Suppressor macrophage (primary cell): ENCODE measurements around the gene PHLDB1.

Experiments
- DNase-seq, 4 experiments: peaks; one replicate each; pipeline ENCODE4 v3.0.0-alpha.2; 2020 to 2022

PHLDB1 gene

DNA sequence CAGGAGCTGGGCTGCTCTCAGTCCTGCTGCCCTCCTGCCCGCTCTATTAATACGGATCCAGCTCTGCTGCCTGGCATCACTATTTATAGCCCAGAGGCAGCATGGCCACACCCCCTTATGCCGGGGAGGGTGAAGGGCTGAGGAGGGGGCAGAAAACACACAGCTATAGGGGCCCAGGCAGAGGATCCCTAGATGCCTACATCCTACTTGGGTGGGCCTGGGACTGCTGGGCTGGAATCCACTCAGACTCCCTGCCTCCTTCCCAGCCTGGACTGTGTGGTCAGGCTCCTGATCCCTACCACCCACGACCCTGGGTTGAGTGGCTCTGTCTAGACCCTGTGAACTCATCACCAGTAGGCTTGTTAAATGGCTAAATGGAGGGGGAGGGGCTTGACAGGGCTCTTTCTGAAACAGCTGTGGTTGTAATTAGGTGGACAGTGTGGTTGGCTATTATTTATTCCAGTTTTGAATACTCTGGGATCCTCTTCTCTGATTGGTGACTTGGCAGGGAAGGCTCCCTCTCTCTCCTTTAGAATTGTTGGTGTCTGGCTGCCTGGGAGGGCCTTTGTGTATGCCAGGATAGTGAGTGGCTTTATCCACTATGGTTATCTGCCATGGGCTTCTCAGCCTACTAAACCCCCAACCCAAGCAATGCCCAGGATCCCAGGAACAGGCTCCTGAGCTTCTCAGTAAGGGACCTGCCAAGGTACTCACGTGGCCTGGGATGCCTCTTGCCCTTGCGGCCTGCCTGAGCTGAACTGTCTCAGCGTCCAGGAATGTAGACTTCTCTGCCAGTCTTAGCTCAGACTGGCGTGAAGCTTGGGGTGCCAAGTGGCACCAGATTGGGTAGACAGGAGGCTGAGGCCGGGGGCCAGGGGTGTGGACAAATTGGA is 15.2 kb downstream of the PHLDB1 start:
- DNase-seq = peak; percentile 25 to 65 (median 40)

DNA sequence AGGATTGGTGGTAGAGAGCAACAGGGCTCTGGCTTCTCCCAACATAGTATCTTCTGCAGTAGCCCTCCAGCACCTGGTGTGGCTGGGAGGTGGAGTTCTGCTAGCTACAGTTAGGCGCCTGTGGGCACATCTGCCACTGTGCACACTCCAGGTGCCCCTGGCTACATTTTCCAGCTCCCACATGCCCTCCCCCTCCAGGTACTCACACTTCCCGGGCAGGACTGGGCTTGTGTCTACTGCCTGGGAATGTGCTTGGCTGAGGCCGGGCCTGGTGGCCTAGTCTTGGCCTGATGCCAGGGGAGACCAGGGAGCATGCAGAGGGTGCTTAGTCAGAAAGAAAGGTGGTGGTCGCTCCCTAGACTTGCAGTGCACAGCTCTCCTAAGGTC is 15.8 kb downstream of the PHLDB1 start:
- DNase-seq = no peak

GRCh38 chr11:118625036-118625690 is 17.7 kb downstream of the PHLDB1 start:
- DNase-seq = no peak

GRCh38 chr11:118625976-118626375 is 18.6 kb downstream of the PHLDB1 start:
- no peak for DNase-seq

DNA sequence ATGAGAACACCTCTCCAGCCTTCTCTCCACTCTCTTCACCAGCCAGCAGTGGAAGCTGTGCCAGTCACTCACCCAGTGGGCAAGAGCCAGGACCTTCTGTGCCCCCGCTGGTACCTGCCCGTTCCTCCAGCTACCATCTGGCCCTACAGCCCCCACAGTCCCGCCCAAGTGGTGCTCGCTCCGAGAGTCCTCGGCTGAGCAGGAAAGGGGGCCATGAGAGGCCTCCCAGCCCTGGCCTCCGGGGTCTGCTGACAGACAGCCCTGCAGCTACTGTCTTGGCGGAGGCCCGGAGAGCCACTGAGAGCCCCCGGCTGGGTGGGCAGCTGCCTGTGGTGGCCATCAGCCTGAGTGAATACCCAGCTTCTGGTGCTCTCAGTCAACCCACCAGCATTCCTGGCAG is 20.2 kb downstream of the PHLDB1 start:
- no peak for DNase-seq

- no peak for DNase-seq
Measured at GRCh38 chr11:118628031-118628430, 20.6 kb downstream of the PHLDB1 start.

GRCh38 chr11:118628432-118628831 is 21.0 kb downstream of the PHLDB1 start:
- DNase-seq = no peak

DNA sequence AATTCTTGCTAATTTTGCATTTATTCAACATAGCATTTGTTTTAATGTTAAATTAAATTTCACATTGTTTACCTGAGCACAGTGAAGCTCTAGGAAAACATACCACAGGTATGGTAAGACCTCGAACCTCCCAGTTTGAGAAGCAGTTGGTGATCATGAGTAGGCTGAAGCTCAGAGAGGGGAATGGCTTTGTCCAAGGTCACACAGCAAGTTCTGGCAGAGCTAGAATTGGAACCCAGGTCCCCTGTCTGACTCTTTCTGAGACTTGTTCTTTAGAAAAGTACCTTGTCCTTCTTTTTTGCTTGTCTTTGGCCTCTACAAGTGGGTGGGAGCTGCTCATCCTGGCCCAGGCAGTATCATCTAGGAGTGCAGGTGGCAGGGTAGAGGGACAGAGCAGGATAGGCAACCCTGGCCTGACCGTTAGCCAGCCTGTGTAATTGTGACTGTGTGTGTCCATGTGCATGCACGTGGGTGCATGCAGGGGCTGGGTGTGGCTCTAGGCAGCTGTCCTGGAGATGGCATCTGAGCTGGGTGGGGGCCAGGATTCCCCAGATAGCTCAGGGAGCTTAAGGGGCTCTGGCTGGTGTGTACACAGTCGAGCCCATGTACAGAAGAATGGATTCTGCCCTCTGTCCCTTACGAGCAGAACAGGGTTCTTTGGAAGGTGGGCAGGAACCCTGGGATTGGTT is 21.6 kb downstream of the PHLDB1 start:
- DNase-seq = no peak

DNA sequence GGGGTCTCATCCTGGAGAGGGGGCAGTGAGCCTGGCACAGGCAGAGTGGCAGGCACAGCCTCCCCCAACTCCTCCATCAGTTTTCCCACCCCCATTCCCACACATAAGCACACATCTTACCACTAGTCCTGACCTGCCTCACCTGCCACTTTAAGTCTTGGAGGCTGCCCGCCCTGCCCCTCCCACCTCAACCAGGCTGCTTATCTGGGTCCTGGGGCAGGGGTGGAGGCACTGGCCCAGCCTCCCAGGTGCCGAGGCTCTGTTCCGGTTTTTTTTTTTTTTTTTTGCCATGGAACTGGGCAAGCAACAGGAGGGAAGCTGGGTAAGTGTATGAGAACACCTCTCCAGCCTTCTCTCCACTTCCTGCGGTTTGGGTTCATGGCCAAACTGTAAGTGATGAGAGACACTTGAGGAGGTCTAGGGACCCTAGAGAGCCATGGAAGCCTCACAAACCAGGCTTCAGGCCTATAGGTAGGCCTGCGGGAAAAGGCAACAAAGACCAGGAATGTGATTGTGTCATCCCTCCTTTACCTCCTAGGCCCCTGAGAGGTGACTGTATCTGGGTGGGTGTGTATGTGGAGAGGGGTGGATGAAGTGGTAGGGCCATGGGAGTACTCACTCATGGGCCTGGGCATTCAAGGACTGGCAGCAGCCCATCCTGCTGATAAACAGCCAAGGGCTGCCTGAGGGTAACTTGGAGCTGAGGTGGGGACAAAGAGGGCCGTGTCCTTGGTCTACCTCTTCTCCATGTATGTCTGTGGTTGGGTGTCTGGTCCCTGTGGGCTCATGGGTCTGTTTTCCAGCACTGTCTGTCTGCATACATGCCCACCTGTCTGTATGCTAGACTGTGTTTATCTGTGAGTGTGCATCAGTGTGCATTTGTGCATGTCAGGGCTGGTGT is 22.6 kb downstream of the PHLDB1 start:
- no peak for DNase-seq

DNA sequence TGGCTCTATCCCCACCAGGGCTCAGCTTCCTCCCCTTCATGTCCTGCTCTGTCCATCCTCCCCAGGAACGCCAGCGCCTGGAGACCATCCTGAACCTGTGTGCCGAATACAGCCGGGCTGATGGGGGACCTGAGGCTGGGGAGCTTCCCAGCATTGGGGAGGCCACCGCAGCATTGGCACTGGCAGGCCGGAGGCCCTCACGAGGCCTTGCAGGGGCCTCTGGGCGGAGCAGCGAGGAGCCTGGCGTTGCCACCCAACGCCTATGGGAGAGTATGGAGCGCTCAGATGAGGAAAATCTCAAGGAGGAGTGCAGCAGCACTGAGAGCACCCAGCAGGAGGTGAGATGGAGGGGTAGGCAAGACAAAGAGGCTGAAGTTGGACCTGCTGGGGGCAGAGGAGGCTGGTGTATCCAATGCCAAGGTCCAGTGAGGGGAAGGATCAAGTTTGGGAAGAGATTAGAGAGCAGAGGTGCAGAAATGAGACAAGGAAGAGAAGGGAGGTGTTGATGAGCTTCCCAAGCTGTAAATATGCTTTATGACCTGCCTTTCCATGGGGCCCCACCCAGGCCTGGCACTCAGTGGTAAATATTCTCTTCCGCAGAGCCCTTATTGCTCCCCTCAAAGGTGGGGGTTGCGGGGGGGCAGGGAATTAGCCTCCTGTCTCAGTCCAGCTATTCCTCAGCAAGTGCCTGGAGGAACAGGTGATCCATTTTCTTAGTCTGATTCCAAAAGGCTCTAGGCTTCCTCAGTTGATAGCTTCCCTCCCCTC is 23.9 kb downstream of the PHLDB1 start:
- DNase-seq = no peak

DNA sequence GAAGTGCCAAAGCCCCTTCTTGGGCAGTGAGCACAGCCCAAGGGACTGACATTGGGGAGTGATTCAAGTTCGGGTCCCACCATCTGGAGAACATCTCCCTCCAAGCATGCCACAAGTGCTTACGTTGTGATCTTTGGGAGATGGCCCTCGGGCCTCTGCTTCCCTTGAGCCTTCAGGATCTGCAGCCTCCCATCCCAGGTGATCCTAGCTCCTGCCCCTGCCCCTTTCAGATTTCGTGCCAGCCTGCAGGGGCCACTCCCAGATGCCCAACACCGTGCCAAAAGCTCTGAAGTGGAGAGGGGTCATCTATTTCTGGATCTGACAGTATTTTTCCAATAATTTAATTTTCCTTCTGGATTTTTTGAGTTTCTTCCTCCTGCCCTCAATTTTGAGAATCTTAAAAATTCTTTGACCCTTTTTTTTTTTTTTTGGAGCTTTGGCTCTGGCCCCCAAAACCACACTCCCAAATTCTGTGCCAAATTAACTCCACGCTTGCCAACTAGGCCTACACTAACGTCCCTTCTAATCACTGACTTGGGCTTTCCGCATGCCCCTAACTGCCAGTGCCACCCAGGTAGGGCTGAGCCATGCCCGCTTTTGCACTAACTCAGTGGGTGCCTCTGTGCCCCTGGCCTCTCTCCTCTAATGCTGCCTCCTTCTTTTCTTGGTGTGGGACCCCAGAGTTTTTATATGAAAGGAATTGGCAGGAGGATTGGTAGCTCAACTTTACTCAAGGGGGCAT is 25.3 kb downstream of the PHLDB1 start:
- no peak for DNase-seq

GRCh38 chr11:118633319-118633690 is 25.9 kb downstream of the PHLDB1 start:
- no peak for DNase-seq

DNA sequence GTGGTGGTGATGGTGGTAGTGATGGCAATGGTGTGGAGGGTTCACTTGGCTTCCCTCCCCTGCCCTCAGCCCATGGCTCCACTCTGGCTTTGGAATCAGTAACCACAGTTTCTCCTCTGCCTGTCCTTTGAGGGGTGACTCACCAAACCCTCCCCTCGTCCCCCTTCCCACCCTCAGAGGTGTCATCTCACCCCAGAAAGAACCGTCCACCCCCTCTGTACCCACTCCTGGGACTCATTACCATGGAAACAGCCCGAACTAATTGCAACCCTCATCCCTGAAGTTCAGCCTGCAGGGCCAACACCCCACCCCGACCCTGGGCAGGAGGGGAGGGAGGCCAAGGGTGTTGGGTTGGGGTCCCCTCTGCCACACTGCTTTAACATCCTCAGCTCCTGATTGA is 26.6 kb downstream of the PHLDB1 start:
- no peak for DNase-seq

DNA sequence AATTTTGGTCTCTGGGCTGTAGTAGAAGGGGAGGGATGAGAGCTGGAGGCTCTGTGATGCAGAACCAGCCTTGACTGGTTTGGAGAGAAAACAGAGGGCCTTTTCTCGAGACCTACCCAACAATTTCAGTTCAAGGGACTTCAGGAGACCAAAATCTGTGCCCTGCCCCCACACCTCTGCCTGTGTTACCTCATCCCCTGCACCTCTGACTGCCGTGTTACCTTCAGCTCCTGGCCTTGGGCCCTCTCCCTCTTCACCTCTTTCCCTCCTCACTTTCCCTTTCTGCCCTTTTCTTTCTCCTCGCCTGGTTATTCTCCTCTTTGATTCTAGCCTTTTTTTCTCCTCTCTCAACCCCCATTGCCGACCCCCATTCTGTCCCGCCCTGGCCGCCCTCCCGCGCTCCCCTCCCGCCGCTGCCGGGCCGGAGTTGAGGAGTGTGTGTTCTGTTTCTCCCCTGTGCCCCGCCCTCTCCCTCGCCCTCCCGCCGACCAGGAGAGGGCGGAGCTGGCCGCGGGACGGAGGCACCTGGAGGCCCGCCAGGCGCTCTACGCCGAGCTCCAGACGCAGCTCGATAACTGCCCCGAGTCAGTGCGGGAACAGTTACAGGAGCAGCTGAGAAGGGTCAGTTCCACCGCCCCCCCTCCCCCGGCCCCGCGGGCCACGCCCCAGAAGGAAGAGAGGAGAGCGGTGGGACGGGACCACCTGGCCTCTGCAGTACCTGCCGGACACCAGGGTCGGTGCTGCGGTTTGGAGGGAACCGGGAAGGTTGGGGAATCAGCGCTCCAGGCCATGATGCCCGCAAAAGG is 27.2 kb downstream of the PHLDB1 start:
- no peak for DNase-seq

DNA sequence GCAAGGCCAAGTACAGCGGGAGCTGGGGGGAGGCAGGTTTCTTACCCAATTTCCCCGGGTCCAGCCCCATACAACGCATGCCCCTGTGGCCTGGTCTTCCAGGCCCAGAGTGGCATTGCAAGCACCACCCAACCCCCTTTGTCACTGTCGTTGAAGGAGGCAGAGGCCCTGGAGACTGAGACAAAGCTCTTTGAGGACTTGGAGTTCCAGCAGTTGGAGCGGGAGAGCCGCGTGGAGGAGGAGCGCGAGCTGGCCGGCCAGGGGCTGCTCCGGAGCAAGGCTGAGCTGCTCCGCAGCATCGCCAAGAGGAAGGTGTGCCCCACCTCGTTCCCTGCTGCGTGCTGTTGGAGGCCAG is 27.8 kb downstream of the PHLDB1 start:
- DNase-seq = no peak

DNA sequence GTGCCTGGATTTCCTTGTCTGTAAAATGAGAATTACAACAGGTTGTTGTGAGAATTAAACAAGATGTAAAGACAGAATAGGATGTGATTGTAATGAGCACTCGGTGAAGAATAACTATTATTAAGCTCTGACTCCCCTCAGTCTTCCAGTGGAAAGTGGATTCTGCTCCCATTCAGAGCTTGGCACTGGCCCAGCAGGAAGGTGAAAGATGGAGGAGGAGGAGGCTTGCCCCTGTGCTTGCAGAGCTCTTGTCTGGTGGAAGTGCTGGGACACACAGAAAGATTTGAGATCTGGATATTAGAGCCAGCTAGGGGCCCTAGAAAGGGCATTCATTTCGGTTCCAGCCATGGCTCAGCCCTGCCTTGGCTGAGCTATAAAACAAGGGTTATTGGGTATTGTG is 28.2 kb downstream of the PHLDB1 start:
- DNase-seq = no peak

- DNase-seq = no peak
Measured at GRCh38 chr11:118636569-118637290, 29.3 kb downstream of the PHLDB1 start.

DNA sequence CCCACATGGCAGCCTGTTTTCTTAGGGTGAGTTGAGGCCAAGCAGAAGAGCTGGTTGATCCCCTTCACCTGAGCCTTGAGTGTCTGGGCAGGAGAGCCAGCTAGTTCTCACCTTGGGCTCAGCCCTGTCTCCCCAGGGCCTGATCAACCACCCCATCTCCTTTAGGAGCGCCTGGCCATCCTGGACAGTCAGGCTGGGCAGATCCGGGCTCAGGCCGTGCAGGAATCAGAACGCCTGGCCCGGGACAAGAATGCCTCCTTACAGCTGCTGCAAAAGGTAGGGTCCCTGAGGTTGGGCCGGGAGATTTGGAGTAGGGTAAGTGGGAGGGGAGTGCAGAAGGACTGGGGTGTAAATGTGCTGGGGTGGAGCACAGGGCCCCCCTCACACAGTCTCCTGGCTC is 31.3 kb downstream of the PHLDB1 start:
- no peak for DNase-seq

- DNase-seq = no peak
Measured at GRCh38 chr11:118639899-118640298, 32.5 kb downstream of the PHLDB1 start.
